GM18526 (cell line): ENCODE measurements around the gene ZNF222.

Experiments
- POLR2A ChIP-seq: IDR thresholded peaks from 3 replicates; pipeline ENCODE4 v1.6.1; 2011; ENCODE audit not compliant: insufficient read length; ENCODE audit errors: extremely low read depth

Gene ZNF222

DNA sequence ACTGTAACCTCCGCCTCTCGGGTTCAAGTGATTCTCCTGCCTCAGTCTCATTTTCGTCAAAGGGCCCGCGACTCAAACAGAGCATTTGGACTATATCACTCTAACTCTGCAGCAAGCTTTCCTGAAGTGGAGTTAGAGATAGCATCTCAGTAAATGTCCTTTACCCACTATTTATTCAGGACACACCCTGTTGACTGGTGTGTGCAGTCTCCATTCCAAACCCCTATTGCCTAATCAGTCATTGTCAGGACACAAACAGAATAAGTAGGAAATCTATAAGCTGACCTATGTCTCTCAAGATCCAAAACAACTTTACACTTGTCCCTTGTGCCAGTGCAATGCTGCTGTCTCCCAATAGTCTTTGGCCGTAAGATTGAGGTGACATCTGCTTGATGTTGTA lies 1.4 kb downstream of the ZNF222 start:
- TF ChIP-seq POLR2A: no peak

DNA sequence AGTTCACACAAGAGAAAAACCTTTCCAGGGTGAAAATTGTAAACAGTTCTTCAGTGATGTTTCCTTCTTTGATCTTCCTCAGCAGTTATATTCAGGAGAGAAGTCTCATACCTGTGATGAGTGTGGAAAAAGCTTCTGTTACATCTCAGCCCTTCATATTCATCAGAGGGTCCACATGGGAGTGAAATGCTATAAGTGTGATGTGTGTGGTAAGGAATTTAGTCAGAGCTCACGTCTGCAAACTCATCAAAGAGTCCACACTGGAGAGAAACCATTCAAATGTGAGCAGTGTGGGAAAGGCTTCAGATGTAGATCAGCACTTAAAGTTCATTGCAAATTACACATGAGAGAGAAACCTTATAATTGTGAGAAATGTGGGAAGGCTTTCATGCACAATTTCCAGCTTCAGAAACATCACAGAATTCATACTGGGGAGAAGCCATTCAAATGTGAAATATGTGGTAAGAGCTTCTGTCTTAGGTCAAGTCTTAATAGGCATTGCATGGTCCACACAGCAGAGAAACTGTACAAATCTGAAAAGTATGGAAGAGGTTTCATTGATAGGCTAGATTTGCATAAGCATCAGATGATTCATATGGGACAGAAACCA lies 6.9 kb downstream of the ZNF222 start:
- no peak for TF ChIP-seq POLR2A

DNA sequence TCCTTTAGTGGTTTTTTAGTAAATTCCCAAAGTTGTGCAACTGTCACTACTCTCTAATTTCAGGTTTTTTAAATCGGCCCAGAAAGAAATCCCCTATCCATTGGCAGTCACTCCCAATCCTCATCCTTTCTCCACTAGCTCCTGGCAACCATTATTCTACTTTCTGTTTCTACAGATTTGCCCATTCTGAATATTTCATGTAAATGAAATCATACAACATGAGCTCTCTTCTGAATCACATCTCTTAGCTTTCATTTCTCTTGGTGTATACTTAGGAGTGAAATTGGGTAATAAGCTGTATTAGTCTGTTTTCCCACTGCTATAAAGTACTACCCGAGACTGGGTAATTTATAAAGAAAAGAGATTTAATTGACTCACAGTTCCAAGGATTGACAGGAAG lies 17.0 kb downstream of the ZNF222 start:
- no peak for TF ChIP-seq POLR2A

DNA sequence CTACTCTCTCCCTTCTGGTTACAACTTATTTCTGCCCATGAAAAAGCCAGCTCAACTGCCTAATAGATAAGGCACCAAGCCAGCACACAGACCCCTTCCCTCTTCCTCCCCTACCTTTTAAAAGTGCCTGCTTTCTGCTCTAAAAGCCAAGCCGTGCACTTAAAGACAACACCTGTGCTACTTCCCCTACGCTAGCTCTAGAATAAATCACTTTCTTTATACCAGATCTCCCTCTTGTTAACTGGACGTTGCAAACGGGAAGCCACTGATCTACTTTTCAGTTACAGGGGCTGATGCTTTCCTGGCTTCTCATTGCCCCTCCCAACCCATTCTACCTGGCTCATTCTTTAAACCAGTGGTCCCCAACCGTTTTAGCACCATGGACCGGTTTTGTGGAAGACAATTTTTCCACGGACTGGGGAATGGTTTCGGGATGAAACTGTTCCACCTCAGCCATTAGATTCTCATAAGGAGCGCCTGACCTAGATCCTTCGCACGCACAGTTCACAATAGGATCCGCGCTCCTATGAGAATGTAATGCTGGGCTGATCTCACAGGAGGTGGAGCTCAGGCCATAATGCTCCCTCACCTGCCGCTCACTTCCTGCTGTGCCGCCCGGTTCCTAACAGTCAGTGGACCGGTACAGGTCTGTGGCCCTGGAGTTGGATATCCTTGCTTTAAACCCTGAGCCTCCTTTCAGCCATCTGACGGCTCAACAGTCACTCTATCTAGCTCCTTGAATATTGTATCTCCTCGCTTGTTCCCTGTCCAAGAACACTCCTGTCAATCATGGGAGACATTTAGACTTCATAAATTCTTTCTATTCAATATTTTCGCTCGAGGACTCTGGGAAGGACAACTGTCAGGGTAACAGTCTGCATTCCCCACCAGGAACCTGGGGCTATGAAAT lies 25.8 kb downstream of the ZNF222 start:
- no peak for TF ChIP-seq POLR2A

DNA sequence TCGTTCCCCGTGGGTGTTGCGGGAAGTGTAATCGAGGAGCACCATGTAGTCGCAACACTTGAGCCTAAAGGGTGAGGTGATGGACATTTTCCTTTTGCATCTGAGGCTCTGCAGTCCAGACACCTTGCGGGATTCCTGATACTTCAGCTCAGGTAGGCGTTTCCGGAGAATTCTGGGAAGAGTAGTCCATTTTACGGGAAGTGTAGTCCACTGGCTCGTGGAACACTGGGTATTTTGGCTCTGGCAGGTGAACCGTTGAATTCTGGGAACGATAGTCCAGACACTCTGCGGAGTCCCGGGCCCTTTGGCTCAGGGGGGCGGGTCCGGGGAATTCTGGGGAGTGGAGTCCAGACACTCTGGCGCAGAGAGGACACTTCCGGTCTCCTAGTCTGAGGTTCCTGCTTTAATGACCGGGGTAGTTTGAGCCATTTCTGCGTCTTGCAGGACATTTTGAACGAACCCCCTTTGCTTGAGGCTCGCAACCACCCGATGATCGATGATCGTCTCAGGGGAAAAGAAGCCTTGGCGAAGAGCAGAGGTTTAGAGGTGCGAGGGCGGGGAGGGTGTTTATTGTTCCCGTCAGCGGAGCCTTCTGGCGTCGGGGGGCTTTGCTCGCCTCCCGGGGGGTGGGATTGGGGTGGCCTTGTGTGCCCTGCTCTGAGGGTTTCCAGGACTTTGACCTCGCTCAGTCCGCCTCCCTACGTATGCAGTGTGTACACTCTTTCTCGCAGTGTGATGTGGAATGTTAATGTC lies 26.6 kb downstream of the ZNF222 start, which contains the start of gene ZNF223:
Gene ZNF223 (plus strand): TSS at position 387 of the 753 bp plus-strand sequence. CDS start 3,141 bp downstream, outside the sequence.
- TF ChIP-seq POLR2A: no peak

DNA sequence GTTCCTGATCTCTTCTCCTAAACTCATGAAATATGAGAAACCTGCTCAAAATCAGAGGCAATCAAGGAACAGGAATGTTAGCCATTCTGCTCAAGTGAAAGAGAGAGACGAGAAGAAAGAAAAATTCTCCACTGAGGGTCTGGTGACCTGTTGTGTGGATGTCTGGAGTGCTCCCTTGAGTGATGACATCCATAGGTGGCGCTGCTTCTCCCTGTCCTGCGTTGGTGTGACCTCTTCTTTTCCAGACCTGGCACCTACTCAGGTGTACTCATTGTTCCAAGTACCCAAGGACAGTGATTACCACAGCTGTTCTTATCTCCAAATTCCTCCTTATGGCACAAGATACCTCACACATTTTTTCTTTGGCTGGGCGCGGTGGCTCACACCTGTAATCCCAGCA lies 30.7 kb downstream of the ZNF222 start:
- no peak for TF ChIP-seq POLR2A

DNA sequence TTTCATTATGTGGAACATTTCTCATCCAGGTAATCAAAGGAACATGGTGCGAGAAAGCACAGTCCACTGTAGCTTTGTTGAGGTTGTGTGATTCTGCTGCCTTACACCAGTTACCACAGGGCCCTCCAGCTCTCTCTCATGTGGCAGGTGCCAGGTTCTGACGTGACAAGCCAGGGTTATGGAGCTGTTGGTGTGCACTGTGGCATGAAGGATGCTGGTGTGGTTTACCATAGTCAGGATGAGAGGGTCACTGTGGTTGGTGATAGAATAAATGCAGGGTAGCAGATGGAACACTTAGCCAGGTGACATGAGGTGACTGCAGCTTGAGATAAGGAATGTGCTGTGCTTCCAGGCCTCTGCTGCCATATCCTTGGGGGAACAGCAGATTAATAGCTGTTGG lies 34.0 kb downstream of the ZNF222 start:
- no peak for TF ChIP-seq POLR2A

DNA sequence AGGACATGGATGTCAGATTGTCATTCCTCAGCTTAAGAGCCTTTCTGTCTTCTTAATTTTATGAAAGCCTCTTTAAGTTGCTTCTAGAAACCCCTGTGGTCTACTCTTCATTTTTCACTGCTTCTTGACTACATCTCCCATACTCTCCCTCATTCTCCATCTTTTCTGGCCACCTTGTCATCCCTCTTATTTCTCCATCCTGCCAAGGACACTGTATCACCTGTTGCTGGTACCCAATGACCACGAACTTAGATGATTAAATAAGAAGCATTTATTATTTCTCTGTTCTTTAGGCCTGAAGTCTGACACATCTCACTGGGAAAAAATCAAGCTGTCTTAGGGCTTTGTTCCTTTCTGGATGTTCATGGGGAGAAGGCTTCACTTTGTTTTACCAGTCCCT lies 35.9 kb downstream of the ZNF222 start:
- TF ChIP-seq POLR2A: no peak

DNA sequence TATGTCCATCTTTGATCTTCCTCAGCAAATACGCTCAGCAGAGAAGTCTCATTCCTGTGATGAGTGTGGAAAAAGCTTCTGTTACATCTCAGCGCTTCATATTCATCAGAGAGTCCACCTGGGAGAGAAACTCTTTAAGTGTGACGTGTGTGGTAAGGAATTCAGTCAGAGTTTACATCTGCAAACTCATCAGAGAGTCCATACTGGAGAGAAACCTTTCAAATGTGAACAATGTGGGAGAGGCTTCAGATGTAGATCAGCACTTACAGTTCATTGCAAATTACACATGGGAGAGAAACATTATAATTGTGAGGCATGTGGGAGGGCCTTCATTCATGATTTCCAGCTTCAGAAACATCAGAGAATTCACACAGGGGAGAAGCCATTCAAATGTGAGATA lies 41.1 kb downstream of the ZNF222 start:
- no peak for TF ChIP-seq POLR2A

DNA sequence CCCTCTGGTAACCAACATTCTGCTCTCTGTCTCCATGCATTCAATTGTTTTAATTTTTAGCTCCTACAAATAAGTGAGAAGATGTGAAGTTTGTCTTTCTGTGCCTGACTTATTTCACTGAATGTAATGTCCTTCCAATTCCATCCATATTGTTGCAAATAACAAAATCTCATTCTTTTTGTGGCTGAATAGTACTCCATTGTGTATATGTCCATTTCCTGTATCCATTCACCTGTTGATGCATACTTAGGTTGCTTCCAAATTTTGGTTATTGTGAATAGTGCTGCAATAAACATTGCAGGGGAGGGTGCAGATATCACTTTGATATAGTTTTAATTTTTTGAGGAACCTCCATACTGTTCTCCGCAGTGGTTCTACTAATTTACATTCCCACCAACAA lies 44.2 kb downstream of the ZNF222 start:
- no peak for TF ChIP-seq POLR2A

DNA sequence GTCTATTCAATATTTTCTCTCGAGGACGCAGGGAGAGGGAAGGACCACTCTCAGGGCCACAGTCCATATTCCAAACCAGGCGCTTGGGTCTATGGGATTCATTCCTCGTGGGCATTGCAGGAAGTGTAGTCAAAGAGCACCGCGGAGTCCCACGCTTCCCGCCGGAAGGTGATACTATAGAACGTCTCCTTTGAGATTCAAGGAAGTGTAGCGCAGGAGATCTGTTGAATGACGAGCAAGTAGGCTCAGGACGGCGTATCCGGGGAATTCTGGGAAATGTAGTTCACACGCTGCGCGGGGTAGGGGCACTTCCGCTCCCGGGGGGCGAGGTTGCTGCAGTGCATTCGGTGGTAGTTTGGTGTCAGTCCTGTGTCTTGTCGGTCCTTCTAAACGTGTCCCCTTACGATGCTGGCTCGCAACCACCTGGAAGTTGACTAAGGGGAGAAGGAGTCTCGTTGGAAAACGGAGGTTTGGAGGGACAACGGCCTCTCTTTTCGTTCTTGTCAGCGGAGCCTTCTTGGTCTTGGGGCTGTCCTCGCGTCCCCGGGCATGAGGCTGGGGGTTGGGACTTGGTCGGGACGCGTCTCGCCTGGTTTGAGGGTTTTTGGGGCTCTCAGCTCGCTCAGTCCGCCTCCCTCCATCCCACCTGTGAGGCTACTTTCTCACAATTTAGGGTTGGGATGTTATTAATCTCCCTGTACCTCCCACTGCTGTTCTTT lies 46.8 kb downstream of the ZNF222 start, which contains the start of gene ZNF284:
Gene ZNF284 (plus strand): TSS at position 336 of the 719 bp plus-strand sequence. CDS start 4,231 bp downstream, outside the sequence.
- TF ChIP-seq POLR2A: peak; percentile 56

DNA sequence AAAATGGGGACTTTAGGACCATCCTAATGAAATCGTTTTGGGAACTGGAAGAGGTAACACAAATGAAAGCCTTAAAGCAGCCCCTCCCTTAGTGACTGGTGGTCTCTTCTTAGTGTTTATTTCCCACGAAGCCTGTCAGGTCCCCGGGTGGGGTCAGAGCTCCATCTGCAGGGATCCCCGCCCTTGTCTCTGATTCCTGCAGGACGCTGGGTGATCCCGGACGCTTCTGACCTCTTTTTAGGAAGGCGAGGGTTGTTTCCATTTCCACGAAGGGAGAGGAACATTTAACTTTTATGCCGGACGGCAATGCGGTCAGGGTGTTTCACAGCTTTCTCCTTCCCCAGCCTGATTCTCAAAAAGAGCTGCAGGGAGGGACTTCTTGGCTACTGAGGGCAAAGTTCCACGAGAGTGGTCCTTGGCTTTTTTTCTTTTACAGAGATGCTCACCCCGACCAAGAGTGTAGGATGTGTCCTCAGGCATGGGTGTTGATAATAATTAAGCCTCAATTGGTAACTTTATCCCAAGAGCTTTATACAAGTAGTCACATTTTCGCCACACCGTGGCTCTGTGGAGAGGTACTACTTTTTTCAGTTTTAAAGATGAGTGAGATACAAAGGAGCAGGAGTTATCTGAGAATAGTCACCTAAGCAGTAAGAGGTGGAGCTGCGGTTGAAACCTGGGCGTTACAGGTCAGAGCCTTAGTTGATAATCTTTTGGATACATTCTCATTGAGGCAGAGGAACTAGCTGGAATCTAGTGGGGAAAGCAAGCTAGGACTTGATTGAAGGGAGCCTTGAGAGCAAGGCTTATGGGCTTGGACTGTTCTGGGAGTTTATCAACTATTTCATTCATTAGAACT lies 47.6 kb downstream of the ZNF222 start:
- no peak for TF ChIP-seq POLR2A

DNA sequence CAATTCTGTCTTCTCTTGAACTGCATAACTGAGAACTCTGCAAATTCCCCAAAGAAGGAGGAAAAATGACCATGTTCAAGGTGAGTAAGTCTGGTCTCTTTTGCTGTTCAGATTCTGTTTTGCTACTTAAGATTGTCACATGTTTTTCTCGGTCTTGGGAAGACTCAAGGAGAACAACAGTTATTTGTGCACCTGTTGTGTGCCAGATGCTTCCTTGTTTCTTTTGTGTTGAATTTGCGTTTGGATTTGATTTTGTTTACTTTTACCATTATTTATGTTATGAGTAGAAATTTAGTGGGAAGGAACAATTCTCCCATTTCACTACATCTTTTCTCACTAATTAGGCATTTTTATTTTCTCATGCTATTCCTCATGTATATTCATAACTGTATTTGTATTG lies 51.1 kb downstream of the ZNF222 start:
- no peak for TF ChIP-seq POLR2A
